Skin epidermis (tissue), 12 donors: ENCODE results near the gene BEX5.
"Not testable (repeated sequence)": the region's sequence is repeated elsewhere in the genome, so short reads cannot be mapped to it uniquely, and the experiment has no call there.

Experiments
- H3K27ac ChIP-seq, 21 experiments: fragments of 200-600 bp; sonication (generic) in 11 of 21; one replicate each; pipeline ENCODE4 v1.5.0; 2020; ENCODE audit warnings: mild to moderate bottlenecking in 3 of 21, inconsistent platforms in 2 of 21, moderate library complexity in 2 of 21
- H3K4me3 ChIP-seq, 7 experiments: fragments of 200-600 bp; sonication (generic) in 2 of 7; one replicate each; pipeline ENCODE4 v1.5.0; 2020; ENCODE audit warnings: inconsistent platforms in 2 of 7, mild to moderate bottlenecking in 2 of 7, moderate library complexity in 1 of 7

Gene BEX5

GRCh38 chrX:102155806-102156179 is at the start of gene BEX5:
Gene BEX5 (minus strand): TSS chrX:102155977. CDS start chrX:102154265, 1,712 bp downstream.
- peak within 1 kb of the TSS in 2 of 21 experiments; percentile 7 to 8 for H3K27ac ChIP-seq
- peak within 1 kb of the TSS; percentile 19 to 45 (median 38) for H3K4me3 ChIP-seq

DNA sequence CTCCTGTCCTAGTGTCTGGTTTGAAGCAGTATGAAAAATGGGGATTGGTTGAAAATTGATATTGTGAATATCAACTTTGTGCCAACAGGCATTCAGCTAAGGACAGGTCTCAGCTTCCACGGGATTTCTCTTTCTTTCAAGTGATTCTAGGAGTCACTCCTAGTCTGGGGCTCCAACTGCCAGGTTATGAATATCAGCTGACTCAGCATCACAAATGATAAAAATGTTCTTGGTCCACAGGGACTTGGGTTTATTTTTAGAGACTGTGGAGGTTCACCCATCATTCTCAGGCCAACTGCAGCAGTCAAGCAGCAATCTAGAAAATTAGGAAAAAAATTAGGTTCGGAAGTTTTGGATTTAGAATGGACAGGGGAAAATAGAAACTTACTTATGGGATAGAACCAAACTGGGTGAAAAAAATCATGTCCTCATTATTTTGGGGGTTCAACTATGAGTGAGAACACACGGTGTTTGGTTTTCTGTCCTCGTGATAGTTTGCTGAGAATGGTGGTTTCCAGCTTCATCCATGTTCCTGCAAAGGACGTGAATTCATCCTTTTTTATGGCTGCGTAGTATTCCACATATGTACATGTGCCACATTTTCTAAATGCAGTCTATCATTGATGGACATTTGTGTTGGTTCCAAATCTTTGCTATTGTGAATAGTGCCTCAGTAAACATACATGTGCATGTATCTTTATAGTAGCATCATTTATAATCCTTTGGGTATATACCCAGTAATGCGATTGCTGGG is 30.4 kb upstream of the BEX5 start:
- H3K4me3 ChIP-seq = no peak overlapping the region

GRCh38 chrX:102154900-102155805 is 624 bp downstream of the BEX5 start:
- Histone ChIP-seq H3K4me3 (peak overlapping the region; percentile 19 to 45 (median 38)), H3K27ac (peak overlapping the region in 2 of 21 experiments; percentile 7 to 8)

More for the DNA sequence above, 30.4 kb upstream of the BEX5 start:
- no peak overlapping the region for H3K27ac ChIP-seq

- Histone ChIP-seq H3K4me3 (peak overlapping the region in 1 of 7 experiments; percentile 44), H3K27ac (no peak overlapping the region)
Measured at GRCh38 chrX:102154218-102154860, 1.4 kb downstream of the BEX5 start.

GRCh38 chrX:102142274-102142673 is 13.5 kb downstream of the BEX5 start, which contains the start of gene TCEAL6:
Gene TCEAL6 (minus strand): TSS chrX:102142481.
- H3K4me3 ChIP-seq, H3K27ac ChIP-seq: not testable (repeated sequence)

DNA sequence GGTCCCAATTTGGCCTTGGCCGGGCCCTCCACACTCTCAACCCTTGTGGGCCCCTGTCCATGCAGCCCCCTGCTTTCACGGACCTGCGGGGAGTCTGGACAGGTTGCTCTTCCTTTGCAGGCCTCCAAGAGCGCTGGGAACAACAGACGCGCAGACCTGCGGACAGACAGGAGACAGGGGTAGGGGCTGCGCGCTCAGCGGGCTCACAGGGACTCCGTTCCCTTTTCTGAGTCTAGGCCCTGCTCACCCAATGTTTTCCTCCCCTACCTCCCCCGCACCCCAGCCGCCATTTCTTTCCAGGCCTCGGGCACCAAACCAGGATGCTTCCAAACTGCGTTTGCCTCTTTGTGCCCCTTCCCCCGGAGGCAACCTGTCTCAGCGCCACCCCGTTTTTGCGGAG is 14.1 kb downstream of the BEX5 start:
- not testable (repeated sequence) for H3K4me3 ChIP-seq, H3K27ac ChIP-seq

DNA sequence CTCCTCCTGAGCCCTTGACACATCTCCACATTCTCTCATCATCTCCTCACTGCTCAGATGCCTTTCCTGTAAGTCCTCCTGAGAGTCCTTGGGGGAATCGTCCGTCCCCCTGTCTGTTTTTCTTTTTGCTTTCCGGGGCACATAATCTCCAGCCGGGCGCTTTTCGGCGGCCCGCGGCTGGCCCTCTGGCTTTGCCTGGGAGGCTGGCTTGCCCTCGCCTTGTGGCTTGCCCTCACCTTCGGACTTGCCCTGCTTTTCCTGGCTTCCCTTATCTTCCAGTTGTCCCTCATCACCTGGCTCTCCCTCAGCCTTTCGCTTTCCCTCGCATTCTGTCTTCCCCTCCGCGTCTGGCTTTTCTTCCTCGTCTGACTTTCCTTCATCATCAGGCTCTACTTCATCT is 14.9 kb downstream of the BEX5 start:
- H3K4me3 ChIP-seq, H3K27ac ChIP-seq: not testable (repeated sequence)

DNA sequence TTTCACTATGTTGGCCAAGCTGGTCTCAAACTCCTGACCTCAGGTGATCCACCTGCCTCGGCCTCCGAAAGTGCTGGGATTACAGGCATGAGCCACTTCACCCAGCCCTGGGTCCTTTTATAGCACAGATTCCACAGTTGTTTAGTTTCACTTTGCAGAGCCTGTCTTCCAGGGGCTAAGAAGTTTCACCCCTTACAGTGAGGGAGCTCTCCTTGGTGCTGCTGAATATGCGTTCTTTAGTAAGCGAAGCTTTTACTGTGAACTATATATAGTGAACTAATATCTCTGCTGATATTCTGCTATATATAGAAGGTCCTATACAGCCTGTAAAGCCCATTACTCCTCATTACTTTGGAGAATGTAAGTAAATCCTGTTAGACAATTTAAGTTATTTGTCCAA is 17.7 kb downstream of the BEX5 start:
- Histone ChIP-seq H3K27ac (no peak overlapping the region), H3K4me3 (no peak overlapping the region)

- no peak overlapping the region for H3K27ac ChIP-seq
- no peak overlapping the region for H3K4me3 ChIP-seq
Measured at GRCh38 chrX:102129473-102129872, 26.3 kb downstream of the BEX5 start.

GRCh38 chrX:102126863-102127262 is 28.9 kb downstream of the BEX5 start:
- no peak overlapping the region for H3K4me3 ChIP-seq
- H3K27ac ChIP-seq = no peak overlapping the region

DNA sequence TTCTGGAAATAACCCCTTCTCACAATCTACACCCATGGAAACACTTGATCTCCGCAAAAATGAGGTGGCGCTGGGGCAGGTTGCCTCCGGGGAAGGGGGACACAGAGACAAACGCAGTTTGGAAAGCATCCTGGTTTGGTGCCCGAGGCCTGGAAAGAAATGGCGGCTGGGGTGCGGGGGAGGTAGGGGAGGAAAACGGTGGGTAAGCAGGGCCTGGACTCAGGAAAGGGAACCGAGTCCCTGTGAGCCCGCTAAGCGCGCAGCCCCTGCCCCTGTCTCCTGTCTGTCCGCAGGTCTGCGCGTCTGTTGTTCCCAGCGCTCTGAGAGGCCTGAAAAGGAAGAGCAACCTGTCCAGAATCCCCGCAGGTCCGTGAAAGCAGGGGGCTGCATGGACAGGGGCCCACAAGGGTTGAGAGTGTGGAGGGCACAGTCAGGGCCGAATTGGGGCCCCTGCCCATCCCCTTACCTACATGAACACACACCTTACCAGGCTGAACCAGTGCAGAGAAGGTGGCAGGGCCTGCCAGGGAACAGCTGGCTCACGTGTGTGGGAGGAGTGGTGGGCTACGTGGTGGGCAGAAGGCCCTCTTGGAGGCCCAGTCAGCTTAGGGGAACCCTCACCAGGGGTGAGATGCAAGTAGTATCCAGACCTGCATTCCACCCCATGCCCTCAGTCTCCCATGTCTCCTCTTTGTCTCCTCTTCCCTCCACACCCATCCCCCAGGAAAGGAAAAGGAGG is 29.5 kb downstream of the BEX5 start:
- not testable (repeated sequence) for H3K27ac ChIP-seq, H3K4me3 ChIP-seq

- peak within 1 kb of the TSS in 1 of 7 experiments; percentile 7 for H3K4me3 ChIP-seq
- not testable (repeated sequence) for H3K27ac ChIP-seq
Measured at GRCh38 chrX:102125436-102125835, 30.3 kb downstream of the BEX5 start, which contains the start of gene TCEAL2. Gene TCEAL2 (plus strand): TSS chrX:102125679. CDS start chrX:102126831, 1,152 bp downstream.

GRCh38 chrX:102125014-102125413 is 30.8 kb downstream of the BEX5 start:
- not testable (repeated sequence) for H3K27ac ChIP-seq

GRCh38 chrX:102115748-102116147 is 40.0 kb downstream of the BEX5 start:
- no peak overlapping the region for H3K4me3 ChIP-seq
- H3K27ac ChIP-seq = no peak overlapping the region

More at GRCh38 chrX:102125014-102125413, 30.8 kb downstream of the BEX5 start:
- H3K4me3 ChIP-seq = peak overlapping the region in 1 of 7 experiments; percentile 7

DNA sequence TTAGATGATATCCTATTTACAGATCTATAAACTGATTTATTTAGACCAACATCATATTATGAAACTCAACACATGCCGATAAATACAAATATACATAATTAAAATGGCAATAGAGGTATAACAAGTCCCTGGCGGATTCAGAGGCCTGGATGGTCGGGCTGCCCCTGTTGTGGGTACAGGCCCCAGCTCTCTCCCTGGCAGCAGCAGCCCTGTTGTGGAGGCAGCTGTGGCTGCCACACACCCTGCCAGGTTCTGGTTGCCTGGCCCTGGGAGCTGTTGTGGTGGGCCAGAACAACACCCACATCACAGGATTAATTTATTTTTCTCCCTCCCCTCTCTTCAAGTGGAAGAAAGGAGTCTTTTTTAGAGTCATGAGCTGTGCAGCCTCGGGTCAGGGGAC is 42.4 kb downstream of the BEX5 start:
- H3K4me3 ChIP-seq = no peak overlapping the region
- no peak overlapping the region for H3K27ac ChIP-seq
